RPMI7951 (cell line): ENCODE results near the gene ZNF613. TPM values are rescaled to one million over a fixed set of nuclear protein-coding genes. Genes with fewer than 3 reads are reported as not detected.
"Not testable (repeated sequence)": the region's sequence is repeated elsewhere in the genome, so short reads cannot be mapped to it uniquely, and the experiment has no call there.

Source experiments
- DNase-seq: peaks from one replicate; pipeline ENCODE4 v3.0.0-alpha.2; 2012; ENCODE audit warnings: low read depth
- total RNA-seq: library from RNA; depleted of rRNA; stranded (reverse); fragments of >200 nt; shearing (Covaris generic); gene quantifications from 2 replicates; pipeline ENCODE4 v1.2.3, GENCODE V29; 2014; rRNA removed

ZNF613 gene
- 3.7 and 4.6 TPM in 2 replicates for total RNA-seq

DNA sequence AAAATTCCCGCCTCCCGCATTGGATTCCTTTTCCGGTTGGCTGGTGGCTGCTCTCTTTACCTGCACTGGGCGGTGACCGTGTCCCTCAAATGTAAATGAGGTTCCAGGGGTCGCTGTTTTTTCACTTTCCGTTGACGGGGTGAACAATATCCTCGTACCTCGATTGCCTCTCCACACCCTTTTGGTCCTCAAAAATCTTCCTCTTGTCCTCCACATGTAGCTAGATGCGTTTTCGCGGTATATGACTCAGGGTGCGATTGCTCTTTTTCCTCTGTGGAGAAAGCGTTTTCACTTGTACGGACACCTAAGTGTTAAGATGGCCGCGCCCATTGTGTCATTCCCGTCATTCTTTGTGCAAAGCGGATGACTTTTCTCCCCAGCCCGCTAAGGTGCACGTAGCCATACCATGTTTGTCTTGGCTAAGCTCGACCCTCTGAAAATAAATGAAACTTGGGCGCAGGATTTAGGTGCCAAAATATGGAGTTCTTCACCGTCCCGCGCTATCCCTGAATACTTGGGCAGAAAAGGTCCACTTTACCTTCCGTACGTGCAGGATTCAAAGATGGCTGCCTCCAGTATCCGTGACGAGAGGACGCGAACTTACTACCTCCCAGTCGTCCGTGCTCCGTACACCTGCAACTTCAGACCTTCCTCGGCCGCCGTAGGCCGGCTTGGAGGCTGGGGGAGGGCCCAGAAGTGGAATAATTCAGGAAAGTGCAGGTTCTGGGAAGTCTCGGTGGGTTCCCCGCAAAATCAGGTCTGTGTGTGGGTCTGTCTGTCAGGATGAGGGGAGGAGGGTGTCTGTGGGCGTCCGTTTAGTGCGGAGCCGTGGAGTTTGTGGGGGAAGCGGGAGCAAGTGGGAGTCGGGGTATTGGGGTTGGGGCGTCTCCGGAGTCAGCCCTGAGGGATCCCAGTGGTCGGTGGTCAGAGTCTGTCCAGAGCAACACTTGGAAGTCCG, at the start of gene ZNF613:
ZNF613 (plus strand) TSS at position 689 of the 958 bp plus-strand sequence. CDS start 8,749 bp downstream, outside the sequence.
- DNase-seq: peak; percentile 90

DNA sequence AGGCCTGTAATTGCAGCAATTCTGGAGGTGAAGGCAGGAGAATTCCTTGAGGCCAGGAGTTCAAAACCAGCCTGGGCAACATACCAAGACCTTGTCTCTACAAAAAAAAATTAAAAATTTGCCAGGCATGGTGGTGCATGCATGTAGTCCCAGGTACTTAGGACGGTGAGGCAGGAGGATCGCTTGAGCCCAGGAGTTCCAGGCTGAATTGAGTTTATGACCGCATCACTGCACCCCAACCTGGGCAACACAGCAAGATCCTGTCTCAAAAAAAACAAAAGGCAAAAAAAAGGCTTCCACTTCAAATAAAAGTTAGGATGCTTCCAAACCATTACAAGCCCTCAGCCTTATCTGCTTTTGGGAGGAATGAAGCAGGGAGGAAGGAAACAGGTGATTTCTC, 44.8 kb upstream of the ZNF613 start:
- DNase-seq: no peak

DNA sequence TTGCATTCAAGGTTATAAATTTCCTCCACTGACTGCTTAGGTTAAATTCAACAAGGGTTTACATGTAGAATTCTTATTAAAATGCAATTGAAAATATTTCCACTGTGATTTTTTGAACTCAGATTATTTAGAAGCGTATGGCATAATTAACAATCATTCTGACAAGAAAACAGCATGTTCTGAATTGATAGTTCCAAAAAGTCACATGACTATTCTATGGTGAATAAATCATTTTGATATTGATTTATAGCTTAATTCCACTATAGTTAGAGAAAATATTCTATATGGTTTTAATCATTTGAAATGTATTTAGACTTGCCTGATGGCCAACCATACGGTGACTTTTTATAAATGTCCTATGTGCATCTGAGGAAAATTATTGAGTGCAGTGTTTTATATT, 42.6 kb upstream of the ZNF613 start:
- no peak for DNase-seq

DNA sequence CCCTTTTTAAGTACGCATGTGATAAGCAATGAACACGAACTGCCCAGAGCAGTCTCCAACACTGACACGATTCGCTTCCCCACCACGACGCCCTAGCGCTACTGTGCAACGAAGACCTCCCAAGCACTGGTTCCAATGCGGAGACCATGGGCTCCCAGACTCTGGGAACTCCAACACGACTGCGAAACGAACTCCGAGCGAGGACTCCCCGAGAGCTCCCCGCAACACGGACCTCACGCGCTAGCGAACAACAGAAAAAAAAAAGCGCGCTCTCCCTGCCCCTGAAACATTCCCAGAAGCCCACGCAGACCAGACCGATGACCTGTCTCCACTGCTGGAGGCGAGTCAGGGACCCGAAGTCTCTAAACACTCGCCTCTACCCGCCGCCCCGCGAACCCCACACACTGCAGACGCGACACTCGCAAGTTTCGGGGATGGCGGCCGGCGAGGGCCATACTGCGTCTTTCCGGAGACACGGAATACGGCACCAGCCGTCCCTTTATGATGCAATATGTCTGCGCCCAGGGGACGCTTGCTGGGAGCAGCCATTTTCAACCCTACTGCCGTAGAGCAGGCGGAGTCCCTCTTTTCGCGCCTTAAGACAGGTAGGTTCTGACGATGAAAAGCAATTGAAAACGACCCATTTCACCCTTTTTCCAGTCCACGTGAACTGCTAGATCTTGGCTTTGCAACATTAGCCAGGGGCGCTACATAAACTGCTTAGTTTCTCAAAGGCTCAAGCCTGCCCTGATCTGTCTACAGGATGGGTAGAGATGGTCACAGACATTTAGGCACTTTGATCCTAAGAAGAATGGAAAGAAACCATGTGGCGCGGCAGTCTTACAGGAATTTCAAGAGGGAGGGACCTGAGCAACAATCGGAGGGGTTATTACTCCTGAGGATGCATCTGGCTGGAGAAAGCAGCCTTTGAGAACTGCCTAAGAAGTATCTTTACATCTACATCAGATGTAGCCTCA, 39.5 kb upstream of the ZNF613 start, which contains the start of gene ZNF577:
ZNF577 (minus strand) TSS at position 430 of the 977 bp plus-strand sequence. CDS start 7,569 bp downstream, outside the sequence.
- DNase-seq: peak; percentile 84

DNA sequence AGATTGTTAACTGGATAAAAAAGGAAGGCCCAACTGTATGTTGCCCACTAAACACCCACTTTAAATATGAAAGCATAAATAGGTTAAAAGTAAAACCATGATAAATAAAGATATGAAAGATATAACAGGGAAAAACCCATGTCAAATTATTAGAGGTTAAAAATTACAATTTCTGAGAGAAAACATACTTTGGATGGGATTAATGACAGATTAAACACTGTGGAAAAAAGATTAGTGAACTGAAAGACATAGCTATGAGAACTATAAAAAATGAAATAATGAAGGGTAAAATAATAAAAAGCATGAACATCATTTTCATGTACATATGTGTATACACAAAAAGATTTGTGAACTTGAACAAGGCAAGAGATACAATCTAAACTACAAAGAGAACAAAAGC, 37.3 kb upstream of the ZNF613 start:
- DNase-seq: no peak

DNA sequence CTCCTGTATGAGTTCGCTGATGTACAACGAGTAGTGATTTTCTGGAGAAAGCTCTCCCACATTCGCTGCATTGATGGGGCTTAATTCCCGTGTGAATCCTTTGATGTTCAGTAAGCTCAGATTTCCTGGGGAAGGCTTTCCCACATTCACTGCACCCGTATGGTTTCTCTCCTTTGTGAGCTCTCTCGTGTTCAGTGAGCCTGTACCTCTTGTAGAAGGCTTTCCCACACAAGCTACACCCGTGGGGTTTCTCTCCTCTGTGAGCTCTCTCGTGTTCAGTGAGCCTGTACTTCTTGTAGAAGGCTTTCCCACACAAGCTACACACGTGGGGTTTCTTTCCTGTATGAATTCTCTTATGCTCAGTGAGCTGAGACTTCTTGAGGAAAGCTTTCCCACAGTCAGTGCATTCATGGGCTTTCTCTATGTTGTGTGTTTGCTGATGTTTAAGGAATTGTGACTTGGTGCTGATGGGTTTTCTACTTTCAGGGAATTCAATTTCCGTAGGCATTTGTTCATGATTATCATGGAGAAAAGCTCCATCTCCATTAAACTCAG, 36.0 kb upstream of the ZNF613 start:
- no peak for DNase-seq

DNA sequence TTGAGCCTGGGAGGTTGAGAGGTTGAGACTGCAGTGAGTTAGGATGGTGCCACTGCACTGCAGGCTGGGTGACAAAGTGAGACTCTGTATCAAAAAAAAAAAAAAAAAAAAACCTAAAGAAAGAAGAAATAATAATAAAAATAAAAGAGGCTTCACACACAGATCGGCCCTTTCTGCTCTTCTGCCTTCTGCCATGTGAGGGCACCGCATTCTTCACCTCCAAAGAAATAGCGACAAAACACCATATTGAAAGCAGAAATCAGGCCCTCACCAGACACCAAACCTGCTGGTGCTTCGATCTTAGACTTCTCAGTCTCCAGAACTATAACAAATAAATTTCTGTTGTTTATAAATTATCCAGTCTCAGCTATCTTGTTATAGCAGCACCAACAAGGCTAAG, 25.4 kb upstream of the ZNF613 start:
- DNase-seq: no peak

DNA sequence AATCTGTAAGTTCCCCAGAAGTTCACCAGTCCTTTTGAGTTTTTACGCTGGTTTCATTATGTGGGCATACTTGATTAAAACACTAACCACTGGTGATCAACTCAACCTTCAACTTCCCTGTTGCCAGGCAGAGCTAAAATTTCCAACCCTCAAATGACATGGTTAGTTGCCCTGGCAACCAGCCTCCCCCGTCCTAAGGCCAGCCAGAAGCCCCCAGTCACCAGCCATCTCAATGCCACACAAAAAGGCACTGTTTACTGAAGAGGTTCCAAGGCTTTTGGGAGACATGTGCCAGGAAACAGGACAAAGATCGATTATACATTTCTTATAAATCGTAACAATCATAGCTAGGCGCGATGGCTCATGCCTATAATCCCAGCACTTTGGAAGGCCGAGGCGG, 24.1 kb upstream of the ZNF613 start:
- DNase-seq: no peak

DNA sequence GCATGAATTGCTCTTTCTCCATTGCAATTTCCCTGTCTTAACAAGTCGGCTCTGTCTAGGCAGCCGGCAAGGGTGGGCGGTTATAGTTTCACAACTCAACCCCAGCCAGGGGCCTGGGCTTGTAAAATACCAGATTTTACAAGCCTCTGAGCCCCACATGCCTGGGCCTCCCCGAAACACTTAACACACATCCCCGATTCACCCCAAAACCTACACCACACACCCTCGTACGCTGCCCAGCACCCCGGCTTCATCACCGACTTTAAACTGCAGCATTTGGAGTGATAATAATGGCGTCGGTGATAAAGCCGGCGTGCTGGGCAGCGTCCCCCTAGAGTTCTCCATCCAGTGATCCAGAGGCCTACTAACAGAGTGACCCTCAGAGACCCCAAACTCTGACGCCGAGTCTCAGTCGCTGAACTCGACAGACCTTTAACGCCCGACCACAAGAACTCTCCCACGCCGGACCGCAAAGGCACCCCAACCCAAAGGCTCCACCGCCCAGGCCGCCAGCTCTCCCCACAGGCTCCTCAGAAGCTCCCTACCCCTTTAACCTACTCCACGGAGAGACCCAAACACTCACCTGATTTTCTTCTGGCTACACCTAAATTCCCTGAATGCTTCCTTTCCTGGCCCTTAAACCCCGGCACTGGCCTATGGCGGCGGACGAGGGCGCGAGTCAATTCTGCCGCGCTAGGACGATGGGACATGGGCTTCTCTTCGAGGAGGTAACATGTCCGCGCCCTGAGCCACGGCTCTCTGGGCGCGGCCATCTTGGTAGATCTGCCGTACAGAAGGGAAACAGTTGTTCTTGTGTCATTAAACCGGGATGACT, 22.7 kb upstream of the ZNF613 start, which contains the start of gene ZNF649:
ZNF649 (minus strand) TSS at position 687 of the 835 bp plus-strand sequence. CDS start 4,910 bp downstream, outside the sequence.
- DNase-seq: peak; percentile 89

DNA sequence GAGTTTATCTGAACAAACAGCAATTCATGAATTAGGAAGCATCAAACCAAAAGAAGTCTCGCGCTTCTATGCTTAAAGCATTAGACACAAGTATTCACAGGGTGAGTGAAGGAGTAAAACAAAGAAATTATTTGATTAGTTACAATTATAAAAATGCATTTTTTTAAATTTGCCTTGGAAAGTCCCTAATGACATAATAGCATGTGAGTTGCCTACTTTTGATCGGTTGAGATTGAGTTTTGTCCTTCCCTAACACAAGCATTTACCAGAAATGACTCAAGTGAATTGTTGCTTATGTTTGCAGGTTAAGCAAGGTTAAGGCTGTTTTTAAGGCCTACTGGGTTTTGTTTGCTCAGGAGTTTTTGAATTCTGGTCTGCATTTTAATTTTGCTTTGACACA, 22.1 kb upstream of the ZNF613 start:
- DNase-seq: no peak

DNA sequence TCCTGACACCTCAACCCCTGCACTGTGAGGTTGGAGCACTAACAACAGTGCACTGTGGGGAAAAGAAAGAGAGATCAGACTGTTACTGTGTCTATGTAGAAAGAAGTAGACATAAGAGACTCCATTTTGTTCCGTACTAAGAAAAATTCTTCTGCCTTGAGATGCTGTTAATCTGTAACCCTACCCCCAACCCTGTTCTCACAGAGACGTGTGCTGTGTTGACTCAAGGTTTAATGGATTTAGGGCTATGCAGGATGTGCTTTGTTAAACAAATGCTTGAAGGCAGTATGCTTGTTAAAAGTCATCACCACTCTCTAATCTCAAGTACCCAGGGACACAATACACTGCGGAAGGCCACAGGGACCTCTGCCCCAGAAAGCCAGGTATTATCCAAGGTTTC, 21.6 kb upstream of the ZNF613 start:
- DNase-seq: not testable (repeated sequence)

DNA sequence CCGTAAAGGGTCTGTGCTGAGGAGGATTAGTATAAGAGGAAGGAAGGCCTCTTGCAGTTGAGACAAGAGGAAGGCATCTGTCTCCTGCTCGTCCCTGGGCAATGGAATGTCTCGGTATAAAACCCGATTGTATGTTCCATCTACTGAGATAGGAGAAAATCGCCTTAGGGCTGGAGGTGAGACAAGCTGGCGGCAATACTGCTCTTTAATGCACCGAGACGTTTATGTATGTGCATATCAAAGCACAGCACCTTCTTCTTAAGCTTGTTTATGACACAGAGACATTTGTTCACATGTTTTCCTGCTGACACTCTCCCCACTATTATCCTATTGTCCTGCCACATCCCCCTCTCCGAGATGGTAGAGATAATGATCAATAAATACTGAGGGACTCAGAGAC, 21.2 kb upstream of the ZNF613 start:
- DNase-seq: not testable (repeated sequence)

DNA sequence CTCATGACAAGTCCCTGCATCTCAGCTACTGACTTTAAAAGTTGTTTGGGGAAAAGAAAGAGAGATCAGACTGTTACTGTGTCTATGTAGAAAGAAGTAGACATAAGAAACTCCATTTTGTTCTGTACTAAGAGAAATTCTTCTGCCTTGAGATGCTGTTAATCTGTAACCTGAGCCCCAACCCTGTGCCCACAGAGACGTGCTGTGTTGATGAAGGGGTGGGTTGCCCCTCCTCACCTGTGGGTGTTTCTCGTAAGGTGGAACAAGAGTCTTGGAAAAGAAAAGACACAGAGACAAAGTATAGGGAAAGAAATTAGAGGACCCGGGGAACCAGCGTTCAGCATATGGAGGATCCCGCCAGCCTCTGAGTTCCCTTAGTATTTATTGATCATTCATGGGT, 19.3 kb upstream of the ZNF613 start:
- not testable (repeated sequence) for DNase-seq

DNA sequence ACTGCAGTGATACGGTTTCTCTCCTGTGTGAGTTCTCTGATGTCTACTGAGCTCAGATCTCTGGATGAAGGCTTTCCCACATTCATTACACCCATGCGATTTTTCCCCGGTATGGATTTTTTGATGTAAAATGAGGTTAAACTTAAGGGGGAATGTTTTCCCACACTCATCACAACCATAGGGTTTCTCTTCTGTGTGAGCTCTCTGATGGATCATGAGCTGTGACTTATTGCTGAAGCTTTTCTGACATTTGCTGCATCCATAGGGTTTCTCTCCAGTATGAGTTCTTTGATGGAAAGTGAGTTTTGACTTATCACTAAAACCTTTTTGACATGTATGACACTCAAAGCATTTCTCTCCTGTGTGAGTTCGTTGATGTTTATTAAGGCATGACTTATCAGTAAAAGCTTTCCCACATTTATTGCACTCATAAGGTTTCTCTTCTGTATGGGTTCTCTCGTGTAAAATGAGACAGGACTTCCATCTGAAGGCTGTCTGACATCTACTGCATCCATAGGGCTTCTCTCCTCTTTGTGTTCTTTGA, 11.9 kb upstream of the ZNF613 start:
- DNase-seq: no peak

DNA sequence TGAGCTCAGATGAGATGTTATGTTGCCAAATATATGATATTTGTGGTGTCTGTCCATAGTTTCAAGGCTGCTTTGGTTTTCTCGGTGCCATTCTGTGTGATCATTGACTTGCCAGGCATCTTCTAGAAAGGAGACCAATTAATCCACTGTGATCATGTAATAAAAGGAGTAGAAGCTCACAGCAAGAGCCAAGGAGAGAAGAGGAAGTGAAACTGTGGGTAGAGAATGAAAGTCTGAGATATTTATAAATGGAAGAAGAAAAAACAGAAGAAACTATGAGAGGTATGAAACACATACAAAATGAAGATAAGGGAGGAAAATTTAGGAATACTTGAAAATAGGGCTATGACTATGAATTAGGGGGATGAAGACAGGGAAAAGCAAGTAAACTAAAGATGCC, 11.1 kb upstream of the ZNF613 start:
- no peak for DNase-seq

DNA sequence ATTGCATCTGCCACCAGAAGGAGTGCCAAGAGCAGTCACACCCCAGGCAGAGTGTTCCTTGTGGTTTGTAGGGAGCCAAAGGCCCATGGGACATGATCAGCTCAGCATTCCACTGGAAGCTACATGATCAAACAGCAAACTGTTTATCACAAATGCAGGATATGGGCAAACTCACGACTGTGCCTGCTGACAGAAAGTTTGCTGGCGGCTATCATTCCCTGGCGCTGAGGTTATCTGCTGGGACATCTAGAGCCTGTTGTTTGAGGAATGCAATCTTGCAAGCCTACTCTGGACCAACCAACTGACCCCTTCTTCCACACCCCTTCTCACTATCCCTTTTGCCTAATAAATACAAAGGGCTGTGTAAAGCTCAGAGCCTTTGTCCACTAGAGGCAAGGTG, 7.7 kb upstream of the ZNF613 start:
- peak; percentile 48 for DNase-seq

DNA sequence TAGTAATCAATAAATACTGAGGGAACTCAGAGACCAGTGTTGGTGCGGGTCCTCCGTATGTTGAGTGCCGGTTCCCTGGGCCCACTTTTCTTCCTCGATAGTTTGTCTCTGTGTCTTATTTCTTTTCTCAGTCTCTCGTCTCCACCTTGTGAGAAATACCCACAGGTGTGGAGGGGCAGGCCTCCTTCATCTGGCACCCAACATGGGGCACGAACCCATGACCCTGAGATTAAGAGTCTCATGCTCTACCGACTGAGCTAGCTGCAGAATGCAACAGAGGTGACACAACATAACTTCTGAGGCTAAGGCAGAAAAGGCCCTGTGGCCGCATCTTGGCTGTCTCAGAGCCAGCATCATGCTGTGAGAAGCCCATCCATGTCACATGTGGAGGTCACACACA, 5.3 kb upstream of the ZNF613 start:
- DNase-seq: peak; percentile 14

DNA sequence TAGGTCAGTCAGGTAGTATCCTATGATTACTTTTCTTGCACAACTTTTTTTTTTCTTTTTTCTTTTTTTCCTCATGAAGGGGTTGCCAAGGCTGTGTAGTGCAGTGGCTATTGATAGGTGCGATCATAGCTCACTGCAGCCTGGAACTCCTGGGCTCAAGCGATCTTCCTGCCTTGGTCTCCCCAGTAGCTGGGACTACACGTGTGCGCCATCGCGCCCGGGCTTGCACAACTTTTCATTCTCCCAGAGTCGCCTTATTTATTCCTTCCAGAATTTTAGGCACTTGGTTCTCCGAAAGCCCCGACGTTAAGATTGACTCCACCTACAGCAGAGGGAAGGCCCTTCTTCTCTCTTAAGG, 867 bp upstream of the ZNF613 start:
- DNase-seq: no peak

DNA sequence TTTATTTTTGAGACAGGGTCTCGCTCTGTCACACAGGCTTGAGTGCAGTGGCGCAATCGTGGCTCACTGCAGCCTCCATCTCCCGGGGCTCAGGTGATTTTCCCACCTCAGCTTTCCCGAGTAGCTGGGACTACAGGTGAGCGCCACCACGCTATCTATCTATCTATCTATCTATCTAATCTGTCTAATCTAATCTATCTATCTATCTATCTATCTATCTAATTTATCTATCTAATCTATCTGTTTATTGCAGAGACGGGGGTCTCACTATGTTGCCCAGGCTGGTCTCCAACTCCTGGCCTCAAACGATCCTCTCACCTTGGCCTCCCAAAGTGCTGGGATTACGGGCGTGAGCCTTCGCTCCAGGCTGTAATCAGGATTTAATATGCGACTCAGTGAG, 587 bp downstream of the ZNF613 start:
- no peak for DNase-seq

DNA sequence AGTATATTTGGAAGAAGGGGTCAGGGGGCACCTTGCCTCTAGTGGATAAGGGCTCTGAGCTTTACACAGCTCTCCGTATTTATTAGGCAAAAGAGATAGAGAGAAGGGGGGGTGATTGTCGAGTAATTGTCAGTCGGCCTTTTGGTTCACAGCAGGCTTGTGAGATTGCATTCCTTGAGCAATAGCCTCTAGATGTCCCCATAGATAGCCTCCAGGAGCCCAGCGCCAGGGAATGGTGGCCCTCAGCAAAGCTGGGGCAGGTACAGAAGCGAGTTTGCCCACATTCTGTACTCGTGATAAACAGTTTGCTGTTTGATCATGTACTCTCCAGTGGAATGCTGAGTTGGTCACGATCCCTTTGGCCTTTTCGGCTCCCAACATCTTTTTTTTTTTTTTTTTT, 4.6 kb downstream of the ZNF613 start:
- DNase-seq: no peak

DNA sequence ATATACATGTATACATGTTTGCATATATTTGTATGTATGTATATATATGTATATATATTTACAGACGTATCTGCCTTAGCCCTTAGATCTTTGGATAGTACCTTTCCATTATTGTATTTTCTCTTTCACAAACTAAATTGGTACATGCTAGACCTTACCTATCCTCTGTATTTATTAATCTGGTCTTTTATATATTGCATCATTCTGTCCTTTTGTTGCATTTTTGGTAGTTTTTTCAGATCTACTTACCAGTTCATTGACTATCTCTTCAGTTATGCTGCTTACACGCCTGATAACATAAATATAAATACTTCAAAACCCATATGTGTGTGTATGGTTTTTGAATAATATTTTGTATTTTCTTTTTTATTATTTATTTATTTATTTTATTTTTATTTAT, 11.7 kb downstream of the ZNF613 start:
- DNase-seq: no peak
